HG03378 (cell line): ENCODE data around the gene SEC14L3.

Experiments
- ATAC-seq: cut with Tn5 transposase; IDR thresholded peaks from one replicate; pipeline ENCODE4 v1.9.1; 2021; ENCODE audit warnings: mild to moderate bottlenecking, moderate library complexity; ENCODE audit not compliant: unreplicated experiment

Gene SEC14L3

GRCh38 chr22:30471616-30472318 lies at the start of gene SEC14L3:
TSS of gene SEC14L3 (minus strand) at chr22:30472017. CDS start at chr22:30471958, 59 bp downstream.
- ATAC-seq: no peak

DNA sequence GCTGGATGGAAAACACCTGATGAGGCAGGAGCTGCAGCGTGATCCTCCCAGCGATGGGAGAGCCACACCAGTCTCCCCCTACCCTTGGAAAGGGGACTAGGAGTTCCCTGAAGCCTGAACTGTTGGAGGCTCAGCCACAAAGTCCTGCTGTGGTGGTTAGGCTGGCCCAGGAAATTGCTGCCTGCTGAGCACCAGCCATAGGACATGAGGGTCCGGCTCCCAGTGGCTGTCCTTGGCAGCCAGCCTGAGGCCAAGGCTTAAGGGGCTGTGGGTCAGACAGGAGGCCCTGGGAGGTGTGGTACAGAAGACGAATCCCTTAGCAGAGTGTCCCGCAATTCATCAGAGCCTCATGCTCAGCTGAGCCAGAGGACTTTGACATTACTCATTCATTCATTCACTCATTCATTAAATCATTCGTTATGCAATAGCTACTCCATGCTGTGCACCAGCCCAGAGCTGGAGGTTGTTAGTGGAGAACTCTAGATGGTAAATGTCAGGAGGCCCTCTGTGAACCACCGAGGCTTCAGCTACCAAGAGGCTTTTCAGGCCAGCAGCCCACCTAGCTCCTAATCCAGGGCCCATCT lies 48.1 kb upstream of the SEC14L3 start:
- ATAC-seq: no peak

DNA sequence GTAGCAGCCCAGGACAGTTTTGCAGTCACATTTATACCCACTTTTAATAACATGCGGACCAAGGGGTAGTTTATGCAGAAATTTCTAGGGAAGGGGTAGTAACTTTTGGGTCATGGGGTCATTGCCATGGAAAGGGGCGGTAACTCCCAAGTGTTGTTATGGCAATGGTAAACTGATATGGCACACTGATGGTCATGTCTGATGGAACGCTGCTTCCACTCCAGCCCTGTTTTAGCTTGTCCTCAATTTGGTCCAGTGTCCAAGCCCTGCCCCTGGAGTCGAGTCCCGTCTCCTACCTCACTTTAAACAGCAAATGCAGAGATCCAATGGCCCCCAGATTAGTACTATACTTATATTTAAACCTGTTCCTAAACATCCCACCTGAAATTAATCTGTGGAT lies 44.9 kb upstream of the SEC14L3 start:
- ATAC-seq: no peak

DNA sequence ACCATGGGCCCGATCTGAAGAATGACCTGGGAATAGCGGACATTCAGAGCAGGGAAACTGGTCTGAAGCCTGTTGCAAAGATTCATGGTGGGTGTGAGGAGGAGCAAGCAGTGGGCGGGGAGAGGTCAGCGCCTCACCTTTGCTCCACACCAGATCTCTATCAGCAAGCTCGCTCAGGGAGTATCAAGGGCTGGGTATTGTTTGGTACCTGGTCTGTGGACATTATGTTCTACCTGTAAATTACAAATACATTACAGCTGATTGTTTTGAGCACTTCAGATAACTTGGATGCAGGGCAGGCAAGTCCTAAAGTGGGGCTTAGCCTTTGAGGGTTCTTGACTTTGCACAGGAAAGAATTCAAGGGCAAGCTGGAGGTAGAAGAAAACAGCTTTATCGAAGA lies 44.5 kb upstream of the SEC14L3 start:
- ATAC-seq: no peak

GRCh38 chr22:30514252-30514651 lies 42.4 kb upstream of the SEC14L3 start:
- no peak for ATAC-seq

- no peak for ATAC-seq
Measured at GRCh38 chr22:30513462-30513861, 41.6 kb upstream of the SEC14L3 start.

DNA sequence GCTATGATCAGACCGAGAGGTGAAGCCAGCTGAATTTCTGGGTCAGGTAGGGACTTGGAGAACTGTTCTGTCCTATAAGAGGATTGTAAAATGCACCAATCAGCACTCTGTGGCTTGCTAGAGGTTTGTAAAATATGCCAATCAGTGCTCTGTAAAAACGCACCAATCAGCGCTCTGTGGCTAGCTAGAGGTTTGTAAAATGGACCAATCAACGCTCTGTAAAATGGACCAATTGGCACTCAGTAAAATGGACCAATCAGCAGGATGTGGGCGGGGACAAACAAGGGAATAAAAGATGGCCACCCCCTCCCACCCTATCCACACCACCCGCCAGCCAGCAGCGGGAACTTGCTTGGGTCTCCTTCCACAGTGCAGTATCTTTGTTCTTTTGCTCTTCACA lies 40.1 kb upstream of the SEC14L3 start:
- ATAC-seq: no peak

- ATAC-seq: no peak
Measured at GRCh38 chr22:30511109-30511508, 39.3 kb upstream of the SEC14L3 start.

GRCh38 chr22:30508216-30508615 lies 36.4 kb upstream of the SEC14L3 start:
- no peak for ATAC-seq

- no peak for ATAC-seq
Measured at GRCh38 chr22:30507670-30508069, 35.9 kb upstream of the SEC14L3 start.

- no peak for ATAC-seq
Measured at GRCh38 chr22:30506507-30506968, 34.7 kb upstream of the SEC14L3 start.

DNA sequence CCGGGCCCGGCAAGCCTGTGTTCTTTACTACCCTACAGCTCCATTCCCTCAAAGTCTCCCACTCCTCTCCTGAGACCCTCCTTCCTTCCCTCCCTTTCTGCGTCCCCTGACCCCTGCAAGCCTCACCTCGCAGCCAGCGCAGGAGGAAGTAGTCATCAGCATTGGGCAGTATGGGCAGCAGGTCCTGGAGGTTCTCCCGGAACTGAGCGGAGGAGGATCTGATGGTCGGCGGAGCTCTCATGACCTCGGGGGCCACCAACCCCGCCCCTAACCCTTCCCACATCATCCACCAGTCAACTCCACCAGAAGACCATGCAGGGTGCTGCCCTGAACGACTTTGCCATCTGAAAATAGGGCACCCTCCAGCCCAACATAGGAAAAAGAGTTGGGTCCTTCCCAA lies 31.7 kb upstream of the SEC14L3 start:
- no peak for ATAC-seq

DNA sequence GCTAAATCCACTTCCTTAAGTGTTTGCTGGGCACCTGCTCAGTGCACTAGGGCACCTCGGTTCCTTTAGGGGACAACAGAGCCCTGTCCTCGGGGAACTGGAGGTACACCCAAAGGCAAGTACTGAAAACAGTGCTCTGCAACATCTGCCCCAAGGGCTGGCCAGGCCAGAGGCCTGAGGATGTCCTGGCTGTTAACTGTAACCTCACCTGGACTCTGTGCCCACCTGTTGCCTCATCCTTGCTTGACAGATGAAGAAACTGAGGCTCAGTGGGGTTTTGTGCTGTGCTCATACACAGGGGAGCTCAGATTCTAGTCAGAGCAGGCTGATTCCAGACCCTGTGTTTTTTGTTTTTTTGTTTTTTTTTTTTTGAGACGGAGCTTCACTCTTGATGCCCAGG lies 31.1 kb upstream of the SEC14L3 start:
- ATAC-seq: no peak

DNA sequence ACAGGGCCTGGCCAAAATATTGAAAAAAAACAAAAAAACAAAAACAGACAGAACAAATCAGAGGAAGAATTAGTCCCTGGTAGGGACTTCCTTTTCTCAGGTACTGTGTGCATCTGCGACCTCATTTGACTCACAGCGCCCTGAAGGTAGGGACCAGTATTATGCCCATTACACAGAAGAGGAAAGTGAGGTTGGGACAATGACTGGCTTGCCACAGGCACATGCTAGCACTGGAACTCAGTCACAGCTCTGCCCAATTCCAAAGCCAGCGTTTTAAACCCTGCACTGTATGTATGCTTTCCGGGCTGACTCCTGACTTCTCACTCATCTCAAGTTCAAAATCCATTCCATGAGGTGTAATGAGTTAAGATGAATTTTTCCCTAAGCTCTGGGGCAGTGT lies 30.3 kb upstream of the SEC14L3 start:
- ATAC-seq: no peak

DNA sequence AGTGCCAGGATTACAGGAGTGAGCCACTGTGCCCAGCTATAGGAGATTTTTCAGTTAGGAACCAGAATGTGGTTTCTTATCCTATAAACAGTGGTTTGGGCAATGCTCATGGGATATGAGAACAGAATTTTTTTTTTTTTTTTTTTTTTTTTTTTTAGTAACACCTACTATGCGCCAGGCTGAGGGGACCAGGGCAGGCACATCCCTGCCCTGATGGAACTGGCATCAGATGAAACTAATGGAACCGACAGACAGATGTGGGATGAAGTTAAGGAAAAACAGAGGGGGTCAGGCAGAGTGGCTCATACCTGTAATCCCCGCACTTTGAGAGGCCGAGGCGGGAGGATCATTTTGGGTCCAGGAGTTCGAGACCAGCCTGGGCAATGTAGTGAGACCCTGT lies 28.8 kb upstream of the SEC14L3 start:
- ATAC-seq: no peak

- no peak for ATAC-seq
Measured at GRCh38 chr22:30497466-30498150, 25.8 kb upstream of the SEC14L3 start.

DNA sequence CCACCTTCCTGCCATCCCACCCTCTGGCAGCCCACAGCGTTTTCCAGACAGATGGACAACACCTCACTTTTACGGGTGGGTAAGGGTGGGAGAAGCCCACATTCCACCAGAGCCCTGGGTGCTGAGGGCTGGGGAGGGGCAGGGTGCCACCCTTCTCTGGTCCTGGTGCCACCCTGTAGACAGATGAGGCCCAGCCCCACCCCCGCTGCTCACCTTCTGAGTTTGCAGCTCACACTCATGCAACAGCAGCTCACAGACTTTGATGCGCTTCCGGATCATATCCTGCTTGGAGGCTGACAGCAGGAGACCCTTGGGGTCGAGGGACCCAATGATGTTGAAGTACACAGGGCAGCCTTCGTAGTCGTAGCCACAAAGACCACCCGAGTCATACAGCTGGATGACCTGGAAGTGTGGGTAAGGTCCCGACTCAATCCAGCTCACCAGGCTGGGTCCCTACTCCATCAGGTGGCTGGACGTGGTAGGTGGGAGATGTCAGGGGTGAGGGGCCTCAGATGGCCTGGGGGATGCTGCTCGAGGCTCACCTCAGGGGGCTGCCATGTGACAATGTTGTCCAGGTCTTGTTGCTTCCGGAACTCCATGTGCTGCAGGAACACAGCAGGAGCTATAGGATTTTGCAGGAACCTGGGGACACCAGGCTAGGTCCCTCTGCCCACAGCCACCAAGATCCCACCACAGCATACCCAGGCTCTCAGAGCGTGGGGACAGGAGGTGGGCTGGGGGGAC lies 23.4 kb upstream of the SEC14L3 start:
- ATAC-seq: no peak

DNA sequence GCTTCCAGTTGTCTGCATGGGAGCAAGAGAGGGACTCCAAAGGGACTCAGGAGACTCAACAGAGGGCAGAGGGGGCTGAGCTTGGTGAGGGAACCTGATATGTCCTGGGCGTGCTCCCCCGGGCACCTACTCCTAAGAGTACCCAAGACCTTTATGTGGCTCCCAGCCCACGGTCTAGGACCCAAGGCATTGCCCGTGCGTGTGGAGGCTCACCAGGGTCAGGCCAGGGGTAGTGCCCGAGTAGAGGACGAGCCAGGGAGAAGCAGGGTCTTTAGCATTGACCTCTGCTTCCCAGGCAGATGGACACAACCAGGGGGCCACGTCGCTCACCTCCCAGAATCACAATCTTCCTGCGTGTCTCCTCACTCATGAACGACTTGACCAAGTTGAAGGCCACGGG lies 20.3 kb upstream of the SEC14L3 start:
- ATAC-seq: no peak

- no peak for ATAC-seq
Measured at GRCh38 chr22:30491381-30491780, 19.6 kb upstream of the SEC14L3 start.

DNA sequence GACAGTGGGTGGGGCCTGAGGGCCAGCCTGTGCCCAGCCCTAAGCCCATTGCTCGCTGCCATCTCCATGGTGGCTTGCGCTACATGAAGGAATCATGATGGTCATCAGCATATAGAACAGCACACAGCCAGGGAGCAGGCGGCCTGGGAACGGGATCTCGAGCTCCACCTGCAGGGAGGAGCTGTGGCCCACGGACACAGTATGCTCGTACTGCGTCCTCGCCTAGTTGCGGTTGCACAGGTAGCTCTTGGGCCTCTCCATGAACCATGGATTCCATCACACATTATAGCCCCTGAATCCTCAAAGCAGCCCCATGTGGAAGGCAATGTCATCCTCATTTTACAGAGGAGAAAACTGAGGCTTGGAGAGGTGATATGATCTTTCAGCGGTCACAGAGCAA lies 18.6 kb upstream of the SEC14L3 start:
- ATAC-seq: no peak

- no peak for ATAC-seq
Measured at GRCh38 chr22:30488121-30488520, 16.3 kb upstream of the SEC14L3 start.
